WTC11 (cell line): ENCODE data around the gene RPS15. TPM values are rescaled to one million over a fixed set of nuclear protein-coding genes. Genes with fewer than 3 reads are reported as not detected.

Source experiments
- ATAC-seq: fragments of 200-7000 bp; cut with Tn5 transposase; 2 replicates; pipeline ENCODE4 v1.10.0; 2021; ENCODE audit warnings: mild to moderate bottlenecking, moderate library complexity
- CTCF ChIA-PET: fragments of 300-600 bp; sonication (Branson Sonifier 250); formaldehyde crosslinking; loops from one replicate; lab custom pipeline; 2021; ENCODE audit warnings: antibody characterized with exemption; lab: Charles Lee
- POLR2A ChIA-PET: fragments of 350-600 bp; sonication (Branson Sonifier 250); formaldehyde crosslinking; loops from one replicate; lab custom pipeline; 2021; ENCODE audit warnings: antibody characterized with exemption; lab: Charles Lee
- DNase-seq: peaks from one replicate; pipeline ENCODE4 v3.0.0; 2021; ENCODE audit warnings: low spot score
- H3K27ac Mint-ChIP-seq: 2 replicates; pipeline ENCODE4 v1.8.0; 2021; ENCODE audit warnings: mixed read lengths
- H3K27me3 Mint-ChIP-seq: 2 replicates; pipeline ENCODE4 v1.8.0; 2021; ENCODE audit warnings: low read depth, mild to moderate bottlenecking, moderate library complexity, mixed read lengths
- H3K36me3 Mint-ChIP-seq: 2 replicates; pipeline ENCODE4 v1.8.0; 2021; ENCODE audit warnings: mixed read lengths
- H3K4me1 Mint-ChIP-seq: 2 replicates; pipeline ENCODE4 v1.8.0; 2022; ENCODE audit warnings: mixed read lengths
- H3K4me3 Mint-ChIP-seq: 2 replicates; pipeline ENCODE4 v1.8.0; 2021; ENCODE audit warnings: mild to moderate bottlenecking, moderate library complexity, mixed read lengths
- H3K9me3 Mint-ChIP-seq: 2 replicates; pipeline ENCODE4 v1.8.0; 2021; ENCODE audit warnings: mixed read lengths
- CBFB ChIP-seq: sonication (generic); formaldehyde crosslinking; IDR thresholded peaks from 2 replicates; pipeline ENCODE4 v1.8.1; 2022; ENCODE audit warnings: mild to moderate bottlenecking, low read depth, missing genetic modification reagents
- FOXP1 ChIP-seq: sonication (generic); formaldehyde crosslinking; IDR thresholded peaks from 2 replicates; pipeline ENCODE4 v1.8.0; 2022; ENCODE audit warnings: missing genetic modification reagents, mild to moderate bottlenecking, moderate library complexity, borderline replicate concordance
- MXD4 ChIP-seq: fragments of 250-450 bp; sonication (Bioruptor Pico); IDR thresholded peaks from 2 replicates; pipeline ENCODE4 v1.8.0; 2021; ENCODE audit warnings: mild to moderate bottlenecking, moderate library complexity, borderline replicate concordance
- NFATC4 ChIP-seq: fragments of 250-450 bp; sonication (Bioruptor Pico); IDR thresholded peaks from 2 replicates; pipeline ENCODE4 v1.9.0; 2021; ENCODE audit warnings: mild to moderate bottlenecking
- NR3C1 ChIP-seq: sonication (generic); formaldehyde crosslinking; conservative IDR thresholded peaks from 2 replicates; pipeline ENCODE4 v1.8.1; 2023; ENCODE audit warnings: low read depth, mild to moderate bottlenecking, missing genetic modification reagents
- ZNF121 ChIP-seq: sonication (generic); formaldehyde crosslinking; IDR thresholded peaks from 2 replicates; pipeline ENCODE4 v1.8.0; 2023; ENCODE audit warnings: missing genetic modification reagents
- total RNA-seq: library from RNA; stranded (reverse); gene quantifications from 3 replicates; pipeline ENCODE4 v1.2.3, GENCODE V29; 2021
- TF ChIP-seq, protein P1 (sequence below): sonication (generic); formaldehyde crosslinking; IDR thresholded peaks from 2 replicates; pipeline ENCODE4 v1.8.1; 2023; ENCODE audit warnings: mild to moderate bottlenecking, missing genetic modification reagents
- TF ChIP-seq, protein P2 (sequence below): fragments of 250-450 bp; sonication (Bioruptor Pico); IDR thresholded peaks from 2 replicates; pipeline ENCODE4 v1.9.0; 2021; ENCODE audit warnings: mild to moderate bottlenecking, borderline replicate concordance
- TF ChIP-seq, protein P3 (sequence below): sonication (generic); formaldehyde crosslinking; IDR thresholded peaks from 2 replicates; pipeline ENCODE4 v1.8.0; 2023; ENCODE audit warnings: mild to moderate bottlenecking, missing genetic modification reagents
- TF ChIP-seq, protein P4 (sequence below): sonication (generic); formaldehyde crosslinking; IDR thresholded peaks from 2 replicates; pipeline ENCODE4 v1.8.1; 2022; ENCODE audit warnings: low read depth, missing genetic modification reagents, borderline replicate concordance
- TF ChIP-seq, protein P5 (sequence below): sonication (generic); formaldehyde crosslinking; IDR thresholded peaks from 2 replicates; pipeline ENCODE4 v1.8.1; 2022; ENCODE audit warnings: low read depth, mild to moderate bottlenecking, moderate library complexity, missing genetic modification reagents, borderline replicate concordance
- TF ChIP-seq, protein P6 (sequence below): sonication (generic); formaldehyde crosslinking; IDR thresholded peaks from 2 replicates; pipeline ENCODE4 v1.8.0; 2022; ENCODE audit warnings: mild to moderate bottlenecking, missing genetic modification reagents
- TF ChIP-seq, protein P7 (sequence below): fragments of 250-450 bp; sonication (Bioruptor Pico); IDR thresholded peaks from 2 replicates; pipeline ENCODE4 v1.9.0; 2021; ENCODE audit warnings: mild to moderate bottlenecking

Gene RPS15
- total RNA-seq, 1 experiment from 2014 or later, result 1,932 TPM

DNA sequence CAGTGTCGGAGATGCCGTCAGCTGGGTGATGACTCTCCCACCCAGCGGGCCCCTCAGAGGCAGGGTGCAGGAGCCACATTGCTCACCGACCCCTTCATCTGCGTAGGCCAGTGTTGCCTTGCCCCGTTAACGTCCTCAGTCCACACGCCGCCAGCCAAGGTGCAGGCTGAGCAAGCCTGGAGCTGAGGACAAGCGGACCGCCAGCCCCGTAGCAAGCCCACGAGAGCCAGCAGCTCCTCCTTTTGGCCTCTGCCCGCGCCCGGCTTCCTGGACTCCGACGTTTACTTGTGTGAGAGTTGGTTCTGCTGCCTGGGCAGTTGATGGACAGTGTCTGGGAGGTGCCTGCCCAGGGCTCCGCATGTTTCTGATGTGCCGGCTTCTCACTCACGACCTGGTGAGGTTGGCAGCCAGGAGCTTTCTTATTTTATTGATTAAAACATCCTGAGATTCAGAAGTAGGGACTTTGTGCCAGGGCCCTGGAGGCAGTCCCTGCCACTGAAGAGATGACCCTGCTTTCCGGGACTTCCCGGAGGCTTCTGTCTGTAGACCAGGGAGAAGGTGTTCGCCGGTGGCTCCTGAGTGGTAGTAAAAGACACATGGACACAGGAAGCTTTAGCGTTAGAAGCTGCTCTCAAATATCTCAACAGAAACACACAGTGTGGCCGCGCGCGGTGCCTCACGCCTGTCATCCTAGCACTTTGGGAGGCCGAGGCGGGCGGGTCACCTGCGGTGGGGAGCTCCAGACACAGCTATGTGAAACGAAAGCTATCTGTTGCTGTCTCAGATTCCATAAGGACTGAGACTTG is 25.0 kb upstream of the RPS15 start:
- Mint-ChIP-seq H3K36me3 (peaks cover 37% of the 10 kb centered on the region), H3K4me3 (no peak overlapping the region), H3K27me3 (no peaks in the 10 kb centered on the region), H3K27ac (peak overlapping the region; percentile 85; the same call in 1 of the 2 replicates), H3K9me3 (no peaks in the 10 kb centered on the region), H3K4me1 (peaks cover 77% of the 10 kb centered on the region)
- DNase-seq (no peak), ATAC-seq (no peak)
- no peak for TF ChIP-seq NR3C1 (CRISPR knock-in tag)
- 0 out of 2 replicates have a peak, but pooled peaks have one; percentile 36 for TF ChIP-seq ZNF121 (CRISPR knock-in tag)
- TF ChIP-seq, protein P1, sequence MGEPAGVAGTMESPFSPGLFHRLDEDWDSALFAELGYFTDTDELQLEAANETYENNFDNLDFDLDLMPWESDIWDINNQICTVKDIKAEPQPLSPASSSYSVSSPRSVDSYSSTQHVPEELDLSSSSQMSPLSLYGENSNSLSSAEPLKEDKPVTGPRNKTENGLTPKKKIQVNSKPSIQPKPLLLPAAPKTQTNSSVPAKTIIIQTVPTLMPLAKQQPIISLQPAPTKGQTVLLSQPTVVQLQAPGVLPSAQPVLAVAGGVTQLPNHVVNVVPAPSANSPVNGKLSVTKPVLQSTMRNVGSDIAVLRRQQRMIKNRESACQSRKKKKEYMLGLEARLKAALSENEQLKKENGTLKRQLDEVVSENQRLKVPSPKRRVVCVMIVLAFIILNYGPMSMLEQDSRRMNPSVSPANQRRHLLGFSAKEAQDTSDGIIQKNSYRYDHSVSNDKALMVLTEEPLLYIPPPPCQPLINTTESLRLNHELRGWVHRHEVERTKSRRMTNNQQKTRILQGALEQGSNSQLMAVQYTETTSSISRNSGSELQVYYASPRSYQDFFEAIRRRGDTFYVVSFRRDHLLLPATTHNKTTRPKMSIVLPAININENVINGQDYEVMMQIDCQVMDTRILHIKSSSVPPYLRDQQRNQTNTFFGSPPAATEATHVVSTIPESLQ (CRISPR knock-in tag), result no peak
- TF ChIP-seq, protein P2, sequence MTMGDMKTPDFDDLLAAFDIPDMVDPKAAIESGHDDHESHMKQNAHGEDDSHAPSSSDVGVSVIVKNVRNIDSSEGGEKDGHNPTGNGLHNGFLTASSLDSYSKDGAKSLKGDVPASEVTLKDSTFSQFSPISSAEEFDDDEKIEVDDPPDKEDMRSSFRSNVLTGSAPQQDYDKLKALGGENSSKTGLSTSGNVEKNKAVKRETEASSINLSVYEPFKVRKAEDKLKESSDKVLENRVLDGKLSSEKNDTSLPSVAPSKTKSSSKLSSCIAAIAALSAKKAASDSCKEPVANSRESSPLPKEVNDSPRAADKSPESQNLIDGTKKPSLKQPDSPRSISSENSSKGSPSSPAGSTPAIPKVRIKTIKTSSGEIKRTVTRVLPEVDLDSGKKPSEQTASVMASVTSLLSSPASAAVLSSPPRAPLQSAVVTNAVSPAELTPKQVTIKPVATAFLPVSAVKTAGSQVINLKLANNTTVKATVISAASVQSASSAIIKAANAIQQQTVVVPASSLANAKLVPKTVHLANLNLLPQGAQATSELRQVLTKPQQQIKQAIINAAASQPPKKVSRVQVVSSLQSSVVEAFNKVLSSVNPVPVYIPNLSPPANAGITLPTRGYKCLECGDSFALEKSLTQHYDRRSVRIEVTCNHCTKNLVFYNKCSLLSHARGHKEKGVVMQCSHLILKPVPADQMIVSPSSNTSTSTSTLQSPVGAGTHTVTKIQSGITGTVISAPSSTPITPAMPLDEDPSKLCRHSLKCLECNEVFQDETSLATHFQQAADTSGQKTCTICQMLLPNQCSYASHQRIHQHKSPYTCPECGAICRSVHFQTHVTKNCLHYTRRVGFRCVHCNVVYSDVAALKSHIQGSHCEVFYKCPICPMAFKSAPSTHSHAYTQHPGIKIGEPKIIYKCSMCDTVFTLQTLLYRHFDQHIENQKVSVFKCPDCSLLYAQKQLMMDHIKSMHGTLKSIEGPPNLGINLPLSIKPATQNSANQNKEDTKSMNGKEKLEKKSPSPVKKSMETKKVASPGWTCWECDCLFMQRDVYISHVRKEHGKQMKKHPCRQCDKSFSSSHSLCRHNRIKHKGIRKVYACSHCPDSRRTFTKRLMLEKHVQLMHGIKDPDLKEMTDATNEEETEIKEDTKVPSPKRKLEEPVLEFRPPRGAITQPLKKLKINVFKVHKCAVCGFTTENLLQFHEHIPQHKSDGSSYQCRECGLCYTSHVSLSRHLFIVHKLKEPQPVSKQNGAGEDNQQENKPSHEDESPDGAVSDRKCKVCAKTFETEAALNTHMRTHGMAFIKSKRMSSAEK, result no peak
- TF ChIP-seq CBFB (CRISPR knock-in tag), result no peak
- CTCF ChIA-PET, result interaction anchor here (1.2 to 1.3 kb wide), 3 partner anchors 43 to 195 kb away, joined by 3 to 4 read pairs (median 4); no protein-coding TSS in a partner anchor
- POLR2A ChIA-PET, result interaction anchor here (1.0 kb wide), 1 partner anchor 59 kb away, joined by 3 read pairs; no protein-coding TSS in a partner anchor

DNA sequence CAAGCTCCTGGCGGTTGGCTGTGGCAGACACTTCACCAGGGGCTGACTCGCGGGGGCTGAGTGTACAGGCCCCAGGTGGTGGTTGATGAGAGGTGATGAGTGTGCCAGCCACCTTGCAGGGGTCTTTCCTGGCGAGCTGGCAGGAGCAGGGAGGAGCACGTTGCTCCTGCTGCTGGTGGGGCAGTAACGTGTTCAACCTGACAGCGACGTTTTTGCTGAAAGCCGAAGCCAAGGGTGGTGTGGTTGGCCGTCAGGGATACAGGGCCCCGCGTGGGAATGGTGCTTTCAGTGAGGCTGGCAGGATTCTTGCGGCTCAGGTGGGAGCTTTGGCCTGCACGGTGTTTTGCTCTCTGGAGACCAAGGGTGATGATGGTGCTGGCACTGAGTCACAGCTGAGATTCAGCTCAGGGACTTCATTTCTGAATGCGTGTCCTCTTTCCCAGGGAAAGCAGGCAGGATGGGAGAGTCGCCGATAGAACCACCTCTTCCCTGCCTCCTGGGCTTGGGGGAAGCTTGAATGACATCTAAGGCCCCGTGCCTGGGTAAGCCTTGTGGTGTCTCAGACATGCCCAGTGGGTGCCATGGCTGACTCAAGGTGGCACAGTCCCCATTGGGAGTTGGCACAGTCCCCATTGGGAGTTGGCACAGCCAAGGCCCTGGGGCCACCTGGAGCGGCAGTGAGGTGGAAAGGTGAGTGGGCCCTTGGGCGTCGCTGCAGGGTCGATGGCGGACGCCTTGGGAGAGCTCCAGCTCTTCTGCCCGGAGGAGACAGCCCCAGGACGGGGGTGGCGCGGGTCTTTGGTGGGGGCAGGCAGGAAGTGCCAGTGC is 22.0 kb upstream of the RPS15 start:
- ATAC-seq (no peak), DNase-seq (no peak)
- Mint-ChIP-seq H3K36me3 (peaks cover 39% of the 10 kb centered on the region), H3K27ac (peak overlapping the region; percentile 98), H3K9me3 (no peaks in the 10 kb centered on the region), H3K27me3 (no peaks in the 10 kb centered on the region), H3K4me1 (peaks cover 54% of the 10 kb centered on the region), H3K4me3 (peak overlapping the region; percentile 54)
- POLR2A ChIA-PET, result interaction anchor here (1.0 kb wide), 1 partner anchor 36 kb away, joined by 3 read pairs; no protein-coding TSS in a partner anchor
- CTCF ChIA-PET, result interaction anchor here (0.6 to 1.5 kb wide), 5 partner anchors 19 to 186 kb away, joined by 3 to 4 read pairs (median 3); no protein-coding TSS in a partner anchor
- TF ChIP-seq MXD4 (CRISPR knock-in tag) (no peak), FOXP1 (CRISPR knock-in tag) (no peak), NFATC4 (CRISPR knock-in tag) (no peak)
- TF ChIP-seq, protein P3, sequence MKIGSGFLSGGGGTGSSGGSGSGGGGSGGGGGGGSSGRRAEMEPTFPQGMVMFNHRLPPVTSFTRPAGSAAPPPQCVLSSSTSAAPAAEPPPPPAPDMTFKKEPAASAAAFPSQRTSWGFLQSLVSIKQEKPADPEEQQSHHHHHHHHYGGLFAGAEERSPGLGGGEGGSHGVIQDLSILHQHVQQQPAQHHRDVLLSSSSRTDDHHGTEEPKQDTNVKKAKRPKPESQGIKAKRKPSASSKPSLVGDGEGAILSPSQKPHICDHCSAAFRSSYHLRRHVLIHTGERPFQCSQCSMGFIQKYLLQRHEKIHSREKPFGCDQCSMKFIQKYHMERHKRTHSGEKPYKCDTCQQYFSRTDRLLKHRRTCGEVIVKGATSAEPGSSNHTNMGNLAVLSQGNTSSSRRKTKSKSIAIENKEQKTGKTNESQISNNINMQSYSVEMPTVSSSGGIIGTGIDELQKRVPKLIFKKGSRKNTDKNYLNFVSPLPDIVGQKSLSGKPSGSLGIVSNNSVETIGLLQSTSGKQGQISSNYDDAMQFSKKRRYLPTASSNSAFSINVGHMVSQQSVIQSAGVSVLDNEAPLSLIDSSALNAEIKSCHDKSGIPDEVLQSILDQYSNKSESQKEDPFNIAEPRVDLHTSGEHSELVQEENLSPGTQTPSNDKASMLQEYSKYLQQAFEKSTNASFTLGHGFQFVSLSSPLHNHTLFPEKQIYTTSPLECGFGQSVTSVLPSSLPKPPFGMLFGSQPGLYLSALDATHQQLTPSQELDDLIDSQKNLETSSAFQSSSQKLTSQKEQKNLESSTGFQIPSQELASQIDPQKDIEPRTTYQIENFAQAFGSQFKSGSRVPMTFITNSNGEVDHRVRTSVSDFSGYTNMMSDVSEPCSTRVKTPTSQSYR (CRISPR knock-in tag), result no peak
- TF ChIP-seq, protein P4, sequence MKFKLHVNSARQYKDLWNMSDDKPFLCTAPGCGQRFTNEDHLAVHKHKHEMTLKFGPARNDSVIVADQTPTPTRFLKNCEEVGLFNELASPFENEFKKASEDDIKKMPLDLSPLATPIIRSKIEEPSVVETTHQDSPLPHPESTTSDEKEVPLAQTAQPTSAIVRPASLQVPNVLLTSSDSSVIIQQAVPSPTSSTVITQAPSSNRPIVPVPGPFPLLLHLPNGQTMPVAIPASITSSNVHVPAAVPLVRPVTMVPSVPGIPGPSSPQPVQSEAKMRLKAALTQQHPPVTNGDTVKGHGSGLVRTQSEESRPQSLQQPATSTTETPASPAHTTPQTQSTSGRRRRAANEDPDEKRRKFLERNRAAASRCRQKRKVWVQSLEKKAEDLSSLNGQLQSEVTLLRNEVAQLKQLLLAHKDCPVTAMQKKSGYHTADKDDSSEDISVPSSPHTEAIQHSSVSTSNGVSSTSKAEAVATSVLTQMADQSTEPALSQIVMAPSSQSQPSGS (CRISPR knock-in tag), result no peak
- TF ChIP-seq, protein P5, sequence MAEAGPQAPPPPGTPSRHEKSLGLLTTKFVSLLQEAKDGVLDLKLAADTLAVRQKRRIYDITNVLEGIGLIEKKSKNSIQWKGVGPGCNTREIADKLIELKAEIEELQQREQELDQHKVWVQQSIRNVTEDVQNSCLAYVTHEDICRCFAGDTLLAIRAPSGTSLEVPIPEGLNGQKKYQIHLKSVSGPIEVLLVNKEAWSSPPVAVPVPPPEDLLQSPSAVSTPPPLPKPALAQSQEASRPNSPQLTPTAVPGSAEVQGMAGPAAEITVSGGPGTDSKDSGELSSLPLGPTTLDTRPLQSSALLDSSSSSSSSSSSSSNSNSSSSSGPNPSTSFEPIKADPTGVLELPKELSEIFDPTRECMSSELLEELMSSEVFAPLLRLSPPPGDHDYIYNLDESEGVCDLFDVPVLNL (CRISPR knock-in tag), result no peak
- TF ChIP-seq, protein P6, sequence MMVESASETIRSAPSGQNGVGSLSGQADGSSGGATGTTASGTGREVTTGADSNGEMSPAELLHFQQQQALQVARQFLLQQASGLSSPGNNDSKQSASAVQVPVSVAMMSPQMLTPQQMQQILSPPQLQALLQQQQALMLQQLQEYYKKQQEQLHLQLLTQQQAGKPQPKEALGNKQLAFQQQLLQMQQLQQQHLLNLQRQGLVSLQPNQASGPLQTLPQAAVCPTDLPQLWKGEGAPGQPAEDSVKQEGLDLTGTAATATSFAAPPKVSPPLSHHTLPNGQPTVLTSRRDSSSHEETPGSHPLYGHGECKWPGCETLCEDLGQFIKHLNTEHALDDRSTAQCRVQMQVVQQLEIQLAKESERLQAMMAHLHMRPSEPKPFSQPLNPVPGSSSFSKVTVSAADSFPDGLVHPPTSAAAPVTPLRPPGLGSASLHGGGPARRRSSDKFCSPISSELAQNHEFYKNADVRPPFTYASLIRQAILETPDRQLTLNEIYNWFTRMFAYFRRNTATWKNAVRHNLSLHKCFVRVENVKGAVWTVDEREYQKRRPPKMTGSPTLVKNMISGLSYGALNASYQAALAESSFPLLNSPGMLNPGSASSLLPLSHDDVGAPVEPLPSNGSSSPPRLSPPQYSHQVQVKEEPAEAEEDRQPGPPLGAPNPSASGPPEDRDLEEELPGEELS (CRISPR knock-in tag), result no peak
- TF ChIP-seq, protein P7, sequence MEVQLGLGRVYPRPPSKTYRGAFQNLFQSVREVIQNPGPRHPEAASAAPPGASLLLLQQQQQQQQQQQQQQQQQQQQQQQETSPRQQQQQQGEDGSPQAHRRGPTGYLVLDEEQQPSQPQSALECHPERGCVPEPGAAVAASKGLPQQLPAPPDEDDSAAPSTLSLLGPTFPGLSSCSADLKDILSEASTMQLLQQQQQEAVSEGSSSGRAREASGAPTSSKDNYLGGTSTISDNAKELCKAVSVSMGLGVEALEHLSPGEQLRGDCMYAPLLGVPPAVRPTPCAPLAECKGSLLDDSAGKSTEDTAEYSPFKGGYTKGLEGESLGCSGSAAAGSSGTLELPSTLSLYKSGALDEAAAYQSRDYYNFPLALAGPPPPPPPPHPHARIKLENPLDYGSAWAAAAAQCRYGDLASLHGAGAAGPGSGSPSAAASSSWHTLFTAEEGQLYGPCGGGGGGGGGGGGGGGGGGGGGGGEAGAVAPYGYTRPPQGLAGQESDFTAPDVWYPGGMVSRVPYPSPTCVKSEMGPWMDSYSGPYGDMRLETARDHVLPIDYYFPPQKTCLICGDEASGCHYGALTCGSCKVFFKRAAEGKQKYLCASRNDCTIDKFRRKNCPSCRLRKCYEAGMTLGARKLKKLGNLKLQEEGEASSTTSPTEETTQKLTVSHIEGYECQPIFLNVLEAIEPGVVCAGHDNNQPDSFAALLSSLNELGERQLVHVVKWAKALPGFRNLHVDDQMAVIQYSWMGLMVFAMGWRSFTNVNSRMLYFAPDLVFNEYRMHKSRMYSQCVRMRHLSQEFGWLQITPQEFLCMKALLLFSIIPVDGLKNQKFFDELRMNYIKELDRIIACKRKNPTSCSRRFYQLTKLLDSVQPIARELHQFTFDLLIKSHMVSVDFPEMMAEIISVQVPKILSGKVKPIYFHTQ (CRISPR knock-in tag), result no peak
